Measurements from ENCODE around the gene THRA. TPM values are rescaled to one million over a fixed set of nuclear protein-coding genes. Genes with fewer than 3 reads are reported as not detected.

The THRA gene
- polyA plus RNA-seq, 4 donors: 44.5 to 61.0 (median 57.8) TPM

DNA sequence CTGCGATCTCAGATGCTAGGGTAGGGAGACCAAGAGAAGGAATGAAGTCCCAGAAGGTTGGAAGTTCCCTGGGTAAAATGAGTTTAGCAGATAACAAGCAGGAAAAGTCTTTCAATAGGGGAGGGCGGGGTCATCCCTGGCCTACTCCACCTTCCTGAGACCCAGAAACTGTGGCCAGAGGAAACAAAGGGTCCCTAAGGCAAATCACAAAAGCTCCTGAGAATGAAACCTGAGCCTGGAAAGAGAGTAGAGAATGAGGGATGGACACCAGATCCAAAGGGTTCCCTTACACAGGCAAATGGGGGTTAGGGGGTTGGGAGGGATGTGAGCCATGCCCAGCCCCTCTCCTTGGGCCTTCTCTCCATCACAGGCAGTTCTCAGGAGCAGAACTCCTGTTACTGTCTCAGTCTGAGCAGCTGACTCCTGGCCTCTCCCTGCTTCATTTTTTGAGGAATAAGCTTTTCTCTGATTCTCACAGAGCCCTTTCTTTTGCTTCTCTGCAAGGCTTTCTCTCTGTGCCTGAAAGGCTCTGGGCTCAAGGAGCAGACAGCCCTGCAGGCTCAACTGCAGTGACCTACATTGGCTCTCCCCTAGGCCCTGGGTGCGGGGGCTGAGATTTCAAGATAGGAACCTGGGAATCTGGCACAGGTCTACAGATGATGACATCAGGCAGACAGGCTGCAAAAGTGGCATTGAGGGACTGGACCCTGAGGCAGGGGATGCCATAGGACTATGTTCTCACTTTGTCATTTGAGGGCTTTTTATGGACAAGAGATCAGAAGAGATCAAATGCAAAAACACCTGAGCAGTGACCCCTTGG is 47.5 kb downstream of the THRA start:
- DNase-seq (ENCODE audit: low read depth in 4 of 4, low spot score in 2 of 4): no peak

DNA sequence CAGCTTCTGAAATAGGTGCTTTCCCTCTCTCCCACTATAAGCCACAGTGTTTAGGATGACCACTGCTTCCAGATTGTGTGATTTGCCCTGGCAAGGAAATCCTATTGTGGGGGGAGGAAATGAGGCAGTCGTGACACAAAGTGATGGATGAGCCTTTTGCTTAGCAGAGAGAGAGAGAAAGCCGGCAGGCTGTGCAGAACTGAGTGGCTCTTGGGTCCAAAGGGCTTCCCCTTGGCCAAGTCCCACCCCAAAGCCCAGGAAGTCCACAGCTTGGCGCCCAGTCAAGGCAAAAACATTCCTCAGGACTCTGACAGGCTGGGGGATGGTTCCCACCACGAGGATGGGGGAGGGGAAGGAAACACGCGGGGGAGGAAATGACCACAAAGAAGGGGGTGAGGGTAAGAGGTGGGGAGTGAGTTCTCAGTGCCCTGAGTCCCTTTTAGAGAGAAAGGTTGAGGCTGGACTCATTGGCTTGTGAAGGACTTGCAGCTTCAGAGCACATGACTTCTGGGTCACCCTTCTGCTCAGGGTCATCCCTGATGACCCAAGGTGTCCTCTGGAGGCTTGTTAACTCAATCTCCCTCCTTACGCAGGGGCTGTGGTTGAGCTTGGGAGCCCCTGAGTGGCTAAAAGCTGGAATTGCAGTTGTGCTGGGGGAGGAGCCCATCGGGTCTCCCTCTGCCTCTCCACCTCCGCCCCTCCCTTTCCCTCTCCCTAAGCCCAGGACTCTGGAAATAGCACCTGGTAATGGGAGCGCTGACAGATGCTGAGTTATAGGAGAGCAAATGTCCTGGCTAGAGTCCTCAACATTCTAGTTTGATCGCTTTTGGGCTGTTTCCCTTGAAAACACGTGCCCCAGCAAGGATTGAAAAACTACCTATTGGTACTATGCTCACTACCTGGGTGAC is 48.7 kb downstream of the THRA start:
- DNase-seq (ENCODE audit: low read depth in 4 of 4, low spot score in 2 of 4): peak; percentile 82 to 93 (median 89)

DNA sequence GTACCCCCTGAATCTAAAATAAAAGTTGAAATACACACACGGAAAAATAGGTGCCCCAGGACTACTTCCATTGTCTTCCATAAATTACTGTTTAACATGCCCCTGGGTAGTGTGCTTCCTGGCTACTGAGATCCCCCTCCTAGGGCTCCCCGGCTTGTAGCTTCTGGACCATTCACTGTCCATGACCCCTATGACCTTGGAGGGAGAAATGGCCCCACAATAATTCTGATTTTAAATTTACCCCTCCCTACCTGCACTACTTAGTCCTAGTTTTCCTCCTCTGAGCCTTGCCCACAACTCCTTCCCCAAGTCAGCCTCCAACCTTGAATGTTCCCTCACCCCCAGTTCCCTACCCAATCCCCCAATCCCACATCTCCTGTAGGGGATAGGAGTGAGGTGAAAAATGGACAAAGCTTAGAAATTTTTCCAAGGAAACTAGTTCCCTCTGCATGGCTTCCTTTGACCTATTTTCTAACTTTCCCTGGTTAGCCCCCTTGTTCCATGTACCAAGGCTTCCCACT is 49.5 kb downstream of the THRA start:
- DNase-seq (ENCODE audit: low read depth in 4 of 4, low spot score in 2 of 4): no peak

DNA sequence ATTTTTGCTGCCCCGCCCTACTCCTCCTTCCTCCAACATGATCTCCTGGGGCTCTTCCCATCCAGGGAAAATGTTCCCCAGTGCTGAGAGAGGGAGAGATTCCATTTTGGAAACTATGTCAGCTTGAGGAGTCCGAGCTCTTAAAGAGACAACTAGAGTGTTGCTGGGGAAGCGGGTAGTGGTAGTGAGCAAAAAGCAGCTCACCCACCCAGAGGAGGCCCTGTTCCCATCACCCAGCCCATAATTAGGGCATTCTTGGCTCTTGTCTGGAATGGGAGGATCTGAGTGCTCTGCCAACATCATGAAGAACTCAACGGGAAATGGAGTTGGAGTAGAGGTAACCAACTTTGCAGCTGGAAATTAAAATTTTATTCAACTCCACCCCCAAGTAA is 49.9 kb downstream of the THRA start:
- DNase-seq (ENCODE audit: low read depth in 4 of 4, low spot score in 2 of 4): no peak

DNA sequence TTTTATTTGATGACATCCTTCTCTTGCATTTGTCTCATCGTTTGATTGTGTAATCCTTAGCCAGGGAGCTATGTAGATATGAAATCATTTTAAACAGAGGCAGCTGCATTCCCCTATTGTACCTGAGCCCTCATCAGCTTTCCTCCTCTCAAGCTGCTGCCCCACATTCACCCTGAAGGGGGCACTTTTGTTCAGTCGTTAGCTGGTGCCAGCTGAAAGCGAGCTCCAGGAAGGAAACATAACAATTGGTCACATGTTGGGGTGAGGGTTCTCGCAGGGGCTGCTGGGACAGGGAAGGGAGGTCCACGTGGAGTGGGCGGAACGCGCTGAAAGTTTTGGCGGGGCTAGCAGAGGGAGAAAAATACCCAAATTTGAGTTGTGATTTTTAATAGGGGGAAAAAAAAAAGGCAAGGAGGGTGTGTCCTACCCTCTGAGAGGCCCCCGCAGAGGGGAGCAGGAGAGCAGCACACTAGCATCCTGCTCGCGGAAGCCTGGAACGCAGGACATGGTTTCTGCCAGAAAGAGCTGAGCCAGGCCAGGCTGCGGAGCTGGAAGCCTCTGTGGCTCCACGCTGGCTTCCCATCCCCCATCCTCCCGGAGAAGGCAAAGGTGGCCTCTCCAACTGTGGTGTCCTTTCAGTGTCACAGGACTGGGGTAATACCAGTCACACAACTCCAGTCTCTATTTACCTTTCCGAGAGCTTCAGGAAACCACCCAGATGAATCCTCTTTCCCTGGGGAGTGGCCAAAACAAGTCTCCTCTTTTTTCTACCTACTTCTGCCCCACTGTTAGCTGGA is 50.5 kb downstream of the THRA start:
- DNase-seq (ENCODE audit: low read depth in 4 of 4, low spot score in 2 of 4): peak in 3 of 4 donors; percentile 87 to 94 (median 89)

DNA sequence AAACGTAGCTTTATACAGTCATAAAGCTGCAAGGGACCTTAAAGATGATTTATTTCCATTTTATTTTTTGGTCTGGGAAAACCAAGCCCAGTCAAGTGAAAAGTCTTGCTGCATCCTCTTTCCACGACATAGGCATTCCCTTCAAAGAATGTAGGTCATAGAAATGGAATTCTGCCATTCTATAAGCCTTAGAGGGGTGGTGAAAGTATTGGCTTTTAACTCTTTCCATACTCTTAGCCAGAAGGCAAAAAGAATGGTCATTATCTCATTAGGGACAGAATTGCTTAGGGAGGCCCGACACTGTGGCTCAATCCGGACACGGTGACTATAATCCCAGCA is 51.1 kb downstream of the THRA start:
- no peak for DNase-seq (ENCODE audit: low read depth in 4 of 4, low spot score in 2 of 4)

DNA sequence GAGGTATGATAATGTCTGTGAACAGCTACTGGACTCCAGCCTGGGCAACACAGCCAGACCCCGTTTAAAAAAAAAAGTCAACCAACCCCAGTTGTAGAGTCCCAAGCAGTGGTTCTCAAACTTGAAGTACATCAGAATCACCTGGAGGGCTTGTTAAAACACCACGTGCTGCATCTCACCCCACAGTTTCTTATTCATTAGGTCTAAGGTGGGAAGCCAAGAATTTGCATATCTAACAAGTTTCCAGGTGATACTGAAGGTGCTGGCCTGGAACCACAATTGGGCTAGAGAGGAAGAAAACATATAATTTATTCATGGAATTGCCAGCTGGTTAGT is 52.3 kb downstream of the THRA start:
- no peak for DNase-seq (ENCODE audit: low read depth in 4 of 4, low spot score in 2 of 4)

DNA sequence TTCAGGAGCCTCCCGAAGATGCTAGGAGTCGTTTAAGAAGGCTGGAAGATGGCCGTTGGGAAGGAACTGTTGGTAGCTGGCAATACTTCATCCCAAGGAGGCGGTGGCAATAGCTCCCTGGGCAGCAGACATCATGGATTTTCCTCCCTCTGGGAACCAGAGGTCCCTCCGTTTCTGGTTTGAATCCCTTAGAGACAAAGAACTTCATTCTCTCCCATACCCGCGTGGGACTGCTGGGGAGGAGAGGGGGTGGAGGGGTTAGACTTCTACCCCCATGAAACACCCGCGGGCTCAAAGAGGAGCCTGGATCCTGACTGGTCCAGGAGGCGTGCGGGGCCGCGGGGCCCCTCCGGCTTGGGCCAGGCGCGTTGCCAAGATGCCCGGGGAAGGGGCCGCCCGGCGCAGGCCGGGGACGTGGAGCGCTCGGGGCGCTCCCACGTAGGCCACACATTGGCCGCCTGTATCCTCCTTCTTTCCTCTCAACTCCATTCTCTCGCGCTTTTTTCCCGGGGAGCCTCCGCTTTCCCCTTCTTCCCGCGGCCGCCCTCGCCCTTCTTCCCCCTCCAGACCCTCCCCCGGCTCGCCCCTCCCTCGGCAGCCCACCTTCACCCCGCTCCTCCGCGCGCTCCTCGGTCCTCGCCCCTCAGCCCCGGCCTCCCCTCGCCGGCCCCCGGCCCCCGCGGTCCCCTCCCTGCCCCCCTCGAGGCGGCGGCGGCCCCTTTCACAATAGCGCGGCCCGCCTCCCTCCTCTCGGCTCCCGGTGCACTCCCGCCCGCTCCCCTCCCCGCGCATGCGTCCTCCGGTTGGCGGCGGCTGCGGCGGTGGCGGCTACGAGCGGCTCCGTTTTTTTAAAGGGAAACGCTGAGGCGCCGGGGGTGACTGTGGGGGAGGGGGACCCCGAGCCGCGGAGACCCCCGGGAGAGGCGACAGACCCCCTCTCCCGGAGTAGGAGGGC is 58.7 kb downstream of the THRA start, which contains the start of gene MSL1:
Gene MSL1 (plus strand): TSS at position 791 of the 955 bp plus-strand sequence. CDS start 642 bp downstream, outside the sequence.
- DNase-seq (ENCODE audit: low read depth in 4 of 4, low spot score in 2 of 4): peak in 2 of 4 donors; percentile 75 to 77

DNA sequence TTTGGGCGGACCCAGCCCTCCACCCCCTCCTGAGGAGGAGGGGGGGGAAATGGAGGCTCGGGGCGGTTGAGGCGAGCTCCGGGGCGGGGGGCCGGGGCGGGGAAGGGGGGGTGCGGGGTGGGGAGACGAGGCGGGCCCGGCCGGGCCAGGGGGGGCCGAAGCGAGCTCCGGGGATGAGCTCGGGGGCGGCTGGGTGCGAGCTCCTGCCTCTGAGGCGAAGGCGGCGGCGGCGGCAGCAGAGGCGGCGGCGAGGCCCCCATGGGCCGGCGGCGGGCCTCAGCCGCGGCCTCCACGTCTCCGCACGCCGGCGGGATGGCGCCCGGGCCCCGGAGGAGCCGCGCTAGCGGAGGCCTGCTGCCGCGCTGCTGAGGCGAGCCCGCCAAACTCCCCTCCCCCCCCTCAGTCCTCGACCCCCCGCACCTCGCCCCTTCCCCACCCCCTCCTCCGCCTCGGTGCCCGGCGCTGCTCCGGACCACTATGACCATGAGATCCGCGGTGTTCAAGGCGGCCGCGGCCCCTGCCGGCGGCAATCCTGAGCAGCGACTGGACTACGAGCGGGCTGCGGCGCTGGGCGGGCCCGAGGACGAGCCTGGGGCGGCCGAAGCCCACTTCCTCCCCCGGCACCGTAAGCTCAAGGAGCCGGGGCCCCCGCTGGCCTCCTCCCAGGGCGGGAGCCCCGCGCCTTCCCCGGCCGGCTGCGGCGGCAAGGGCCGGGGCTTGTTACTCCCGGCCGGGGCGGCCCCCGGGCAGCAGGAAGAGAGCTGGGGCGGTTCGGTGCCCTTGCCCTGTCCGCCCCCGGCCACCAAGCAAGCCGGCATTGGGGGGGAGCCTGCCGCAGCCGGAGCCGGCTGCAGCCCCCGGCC is 59.6 kb downstream of the THRA start:
- DNase-seq (ENCODE audit: low read depth in 4 of 4, low spot score in 2 of 4): no peak

DNA sequence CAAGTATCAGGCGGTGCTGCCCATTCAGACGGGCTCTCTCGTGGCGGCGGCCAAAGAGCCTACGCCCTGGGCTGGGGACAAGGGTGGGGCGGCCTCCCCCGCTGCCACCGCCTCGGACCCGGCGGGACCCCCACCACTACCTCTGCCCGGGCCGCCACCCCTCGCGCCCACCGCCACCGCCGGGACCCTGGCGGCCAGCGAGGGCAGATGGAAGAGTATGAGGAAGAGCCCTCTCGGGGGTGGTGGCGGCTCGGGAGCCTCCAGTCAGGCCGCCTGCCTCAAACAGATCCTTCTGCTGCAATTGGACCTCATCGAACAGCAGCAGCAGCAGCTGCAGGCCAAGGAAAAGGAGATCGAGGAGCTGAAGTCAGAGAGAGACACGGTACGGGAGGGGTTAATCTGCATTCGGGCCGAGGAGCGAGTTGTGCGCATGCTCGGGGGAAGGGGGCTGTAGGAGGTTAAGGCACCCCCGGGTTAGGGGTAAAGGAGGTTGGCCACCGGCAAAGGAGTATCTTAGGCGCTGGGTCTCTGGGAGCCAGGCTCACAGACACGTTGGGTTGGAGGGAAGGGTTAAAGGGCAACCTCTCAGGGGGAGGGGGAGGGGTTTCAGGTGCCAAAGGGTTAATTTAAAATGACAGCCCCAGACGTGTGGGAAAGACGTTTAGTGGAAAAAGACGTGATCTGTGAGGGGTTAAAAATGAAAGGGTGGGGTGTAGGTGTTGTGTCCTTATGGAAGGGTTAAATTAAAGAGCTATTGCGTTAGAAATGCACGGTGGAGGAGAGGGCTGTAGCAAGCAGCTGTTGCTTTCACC is 60.4 kb downstream of the THRA start:
- DNase-seq (ENCODE audit: low read depth in 4 of 4, low spot score in 2 of 4): no peak

DNA sequence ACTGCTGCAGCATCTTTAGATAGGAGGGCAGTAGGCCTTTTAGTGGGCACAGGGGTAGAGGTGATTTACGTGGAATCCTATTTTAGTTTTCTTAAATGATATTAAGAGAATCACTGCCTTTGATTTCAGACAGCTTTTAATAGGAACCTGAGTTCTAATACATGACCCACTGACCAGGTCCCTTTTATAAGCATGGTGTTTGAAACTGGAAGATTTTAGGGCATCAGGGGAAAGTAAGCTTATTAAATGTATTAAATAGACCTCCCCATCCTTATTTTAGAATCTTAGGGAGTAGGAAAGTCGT is 61.0 kb downstream of the THRA start:
- DNase-seq (ENCODE audit: low read depth in 4 of 4, low spot score in 2 of 4): no peak

DNA sequence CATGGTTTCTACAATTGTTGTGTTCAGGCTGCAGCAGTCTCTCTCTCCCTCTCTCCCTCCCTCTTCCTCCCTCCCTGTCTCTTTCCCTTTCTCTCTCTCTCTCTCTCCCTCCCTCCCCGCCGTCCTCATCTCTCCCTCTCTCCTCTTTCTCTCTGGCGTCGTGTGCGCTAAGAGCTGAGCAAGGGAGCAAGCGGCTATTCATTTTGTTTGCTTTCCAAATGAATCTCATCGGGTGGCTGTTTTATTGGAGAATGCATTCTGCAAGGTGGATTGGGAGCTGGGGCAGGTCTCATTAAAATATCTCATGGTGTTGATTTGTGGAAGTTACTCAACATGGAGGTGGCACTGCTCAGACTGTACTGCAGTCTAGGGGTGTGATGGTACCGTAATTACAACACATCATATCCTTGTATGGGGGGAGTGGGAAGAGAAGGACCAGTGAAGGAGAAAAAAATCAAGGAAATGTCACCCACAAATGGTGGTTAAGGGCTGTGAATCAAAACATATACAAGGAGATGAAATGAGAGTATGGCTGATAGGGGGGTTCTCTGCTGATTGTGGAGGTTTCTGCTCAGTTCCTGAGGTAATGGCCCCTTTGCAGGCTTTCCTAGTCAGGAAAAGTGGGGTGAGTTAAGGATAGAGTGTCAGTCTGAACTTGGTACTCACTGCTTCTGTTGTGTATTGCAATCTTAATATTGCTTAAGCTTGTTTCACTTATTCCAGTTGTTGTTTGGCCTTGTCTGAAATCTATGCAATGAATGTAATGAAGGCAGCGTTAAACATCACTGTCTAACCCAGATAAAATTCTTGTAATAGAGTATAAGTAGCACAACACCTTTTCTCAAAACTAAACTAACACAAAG is 61.7 kb downstream of the THRA start:
- DNase-seq (ENCODE audit: low read depth in 4 of 4, low spot score in 2 of 4): no peak

DNA sequence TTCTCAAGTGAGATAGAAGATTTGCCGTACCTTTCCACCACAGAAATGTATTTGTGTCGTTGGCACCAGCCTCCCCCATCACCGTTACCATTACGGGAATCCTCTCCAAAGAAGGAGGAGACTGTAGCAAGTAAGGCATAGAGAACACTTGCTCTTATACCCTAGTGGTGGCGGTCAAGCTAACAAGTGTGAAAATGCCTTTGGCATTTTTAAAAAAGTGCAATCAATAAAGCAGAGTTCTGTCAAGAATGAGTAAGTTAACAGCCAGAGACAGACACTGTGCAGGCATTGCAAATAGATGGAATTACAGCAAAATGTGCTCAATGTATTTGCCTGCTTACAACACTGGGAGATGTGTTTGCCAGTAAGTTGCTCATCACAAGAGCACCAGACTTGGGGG is 66.7 kb downstream of the THRA start:
- no peak for DNase-seq (ENCODE audit: low read depth in 4 of 4, low spot score in 2 of 4)

DNA sequence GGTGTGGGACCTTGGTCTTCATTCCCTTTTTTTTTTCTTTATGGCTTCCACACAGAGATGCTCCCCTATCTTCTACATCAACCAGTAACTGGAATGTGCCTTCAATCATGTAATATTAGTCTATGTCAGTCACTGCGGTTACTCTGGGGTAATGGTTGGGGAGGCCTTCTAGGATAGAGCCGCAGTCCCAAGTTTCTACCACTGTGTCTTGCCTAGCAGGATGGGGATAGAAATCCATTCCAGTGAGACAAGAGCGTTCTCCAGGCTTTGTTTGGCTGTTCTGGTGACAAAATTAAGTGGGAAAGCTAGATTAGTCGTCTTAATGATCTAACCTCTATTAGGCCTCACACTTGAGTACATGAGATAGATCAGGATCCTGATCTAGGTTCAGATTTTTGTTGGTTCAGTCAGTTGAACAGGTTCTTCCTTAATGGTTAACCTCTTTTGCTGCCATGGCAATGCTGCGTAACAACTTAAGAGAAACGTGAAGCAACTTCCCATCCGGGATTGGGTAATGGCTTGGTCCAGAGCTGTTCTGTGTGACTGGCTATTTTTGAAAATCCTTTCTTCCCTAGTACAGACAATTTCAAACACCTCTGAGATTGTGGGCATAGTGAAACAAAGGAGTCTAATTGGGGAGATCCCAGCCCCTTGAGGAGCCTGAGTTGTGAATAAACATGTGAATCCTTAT is 67.7 kb downstream of the THRA start:
- no peak for DNase-seq (ENCODE audit: low read depth in 4 of 4, low spot score in 2 of 4)

DNA sequence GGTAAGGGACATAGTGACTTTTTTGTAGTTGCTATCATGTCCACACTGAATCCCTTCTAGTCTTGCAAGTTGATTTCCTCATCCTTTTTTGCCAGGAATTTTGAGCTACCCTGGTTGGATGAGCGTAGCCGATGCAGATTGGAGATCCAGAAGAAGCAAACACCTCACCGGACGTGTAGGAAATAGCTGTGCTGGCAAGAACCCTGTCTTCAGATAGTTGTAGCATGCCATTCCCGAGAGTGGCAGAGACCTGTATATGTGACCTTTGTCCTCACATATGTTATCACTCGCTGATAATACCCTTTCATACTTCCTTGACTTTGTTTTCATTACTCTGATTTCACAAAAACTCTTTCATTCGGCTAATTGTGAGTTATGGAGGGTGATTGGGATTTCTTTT is 71.4 kb downstream of the THRA start:
- DNase-seq (ENCODE audit: low read depth in 4 of 4, low spot score in 2 of 4): no peak

DNA sequence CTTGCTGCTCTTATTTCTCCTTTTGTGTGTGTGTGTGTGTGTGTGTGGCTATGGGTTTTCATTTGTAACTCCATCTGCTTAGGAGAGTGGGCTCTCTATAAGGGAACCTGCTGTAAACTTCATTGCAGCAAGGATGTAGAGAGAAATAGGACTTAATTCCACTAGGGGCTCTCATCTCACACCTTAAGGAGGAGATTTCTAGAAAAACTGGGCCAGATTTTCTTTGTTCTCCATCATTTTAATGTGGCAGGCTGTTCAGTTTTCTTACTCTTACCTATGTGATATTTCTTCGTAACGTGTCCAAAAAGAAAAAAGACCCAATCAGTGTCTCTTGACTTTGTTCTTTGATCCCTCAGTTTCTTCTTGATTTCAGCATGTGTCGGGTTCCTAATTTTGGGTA is 73.1 kb downstream of the THRA start:
- no peak for DNase-seq (ENCODE audit: low read depth in 4 of 4, low spot score in 2 of 4)

All from left renal cortex interstitium (tissue), 4 donors.